Activated T-helper 1 cell treated with Interleukin-2 at 50 U/mL for 16 hours (primary cell): ENCODE data around the gene ERGIC1.

Experiments
- DNase-seq: peaks from one replicate; pipeline ENCODE4 v3.0.0-alpha.2; 2020; ENCODE audit warnings: low read depth

ERGIC1 gene

GRCh38 chr5:172983542-172984243, 149.6 kb downstream of the ERGIC1 start, which contains the start of gene ATP6V0E1:
Gene ATP6V0E1, plus strand, starts transcription at chr5:172983771. Its CDS starts 90 bp downstream, at chr5:172983861.
- DNase-seq: peak; percentile 92

- DNase-seq: peak; percentile 56
These were observed 150.3 kb downstream of the ERGIC1 start for GRCh38 chr5:172984244-172984953.

GRCh38 chr5:172985596-172985995, 151.5 kb downstream of the ERGIC1 start:
- DNase-seq: no peak

- no peak for DNase-seq
These were observed 154.2 kb downstream of the ERGIC1 start for GRCh38 chr5:172988276-172988675.

- DNase-seq: no peak
These were observed 156.7 kb downstream of the ERGIC1 start for GRCh38 chr5:172990776-172991175.

- no peak for DNase-seq
These were observed 160.4 kb downstream of the ERGIC1 start for GRCh38 chr5:172994405-172994804.

- DNase-seq: no peak
These were observed 165.4 kb downstream of the ERGIC1 start for GRCh38 chr5:172999372-172999973.

GRCh38 chr5:172999974-173000373, 165.9 kb downstream of the ERGIC1 start:
- no peak for DNase-seq

GRCh38 chr5:173001229-173001841, 167.3 kb downstream of the ERGIC1 start:
- DNase-seq: no peak
